Tibial nerve (tissue), 4 donors: ENCODE measurements around the gene BCDIN3D. TPM values are rescaled to one million over a fixed set of nuclear protein-coding genes. Genes with fewer than 3 reads are reported as not detected.

Experiments
- DNase-seq, 2 donors: peaks; one replicate each; pipeline ENCODE4 v3.0.0-alpha.2; 2019; ENCODE audit warnings: low spot score in 2 of 2
- H3K27ac ChIP-seq, 4 donors: fragments of 200-600 bp; sonication (generic) in 3 of 4; one replicate each; pipeline ENCODE4 v1.5.1; 2017 to 2019; ENCODE audit warnings: mild to moderate bottlenecking in 1 of 4
- H3K27me3 ChIP-seq, 2 donors: fragments of 200-600 bp; sonication (generic) in 1 of 2; one replicate each; pipeline versions ENCODE4 v1.5.1 to v1.6.0; 2017 to 2019
- H3K36me3 ChIP-seq, 3 donors: fragments of 200-600 bp; sonication (generic); one replicate each; pipeline ENCODE4 v1.5.1; 2018 to 2019
- H3K4me1 ChIP-seq, 4 donors: fragments of 200-600 bp; sonication (generic) in 3 of 4; one replicate each; pipeline ENCODE4 v1.5.1; 2017 to 2019
- H3K4me3 ChIP-seq, 4 donors: fragments of 200-600 bp; sonication (generic) in 3 of 4; one replicate each; pipeline ENCODE4 v1.5.1; 2017 to 2019; ENCODE audit warnings: mild to moderate bottlenecking in 1 of 4, moderate library complexity in 1 of 4
- H3K9me3 ChIP-seq, 4 donors: fragments of 200-600 bp; sonication (generic) in 3 of 4; one replicate each; pipeline ENCODE4 v1.5.1; 2017 to 2019
- CTCF ChIP-seq, 5 experiments: fragments of 200-600 bp in 3 of 5; fragments of 450-650 bp in 2 of 5; sonication (generic) in 3 of 5; IDR thresholded peaks; one replicate each; pipeline ENCODE4 v1.5.1; 2016 to 2019; ENCODE audit warnings: antibody characterized with exemption in 5 of 5, mild to moderate bottlenecking in 3 of 5, moderate library complexity in 2 of 5
- EP300 ChIP-seq, 2 donors: sonication (generic); formaldehyde crosslinking; IDR thresholded peaks; one replicate each; pipeline ENCODE4 v1.6.1; 2017; ENCODE audit warnings: antibody characterized with exemption in 2 of 2, mild to moderate bottlenecking in 1 of 2
- POLR2A ChIP-seq, 2 donors: fragments of 450-650 bp; IDR thresholded peaks; one replicate each; pipeline ENCODE4 v1.6.1; 2017; ENCODE audit warnings: antibody characterized with exemption in 2 of 2, mild to moderate bottlenecking in 2 of 2, moderate library complexity in 2 of 2
- WGBS, 2 donors: methylation state at CpG; one replicate each; pipeline ENCODE4 v1.1.5; 2018; 5-methylcytosine and 5-hydroxymethylcytosine counted together
- total RNA-seq, 4 donors: library from RNA; depleted of rRNA; stranded (reverse); fragments of >200 nt; gene quantifications; one replicate each; pipeline ENCODE4 v1.1.0, GENCODE V29; 2016

The BCDIN3D gene
- total RNA-seq, 4 donors from 2014 or later, result 1.2 to 4.2 (median 2.5) TPM

GRCh38 chr12:49791700-49792099 lies 51.2 kb downstream of the BCDIN3D start:
- H3K36me3 ChIP-seq, result peaks cover 0 to 90% (median 2%) of the 10 kb centered on the region in 3 donors
- H3K27me3 ChIP-seq, result no peaks in the 10 kb centered on the region
- H3K27ac ChIP-seq, result no peak overlapping the region
- peaks cover 0 to under 1% (median 0%) of the 10 kb centered on the region in 4 donors for H3K4me1 ChIP-seq
- no peak overlapping the region for H3K4me3 ChIP-seq
- TF ChIP-seq EP300 (IDR thresholded peaks at IDR 0.05) (no peak), CTCF (IDR thresholded peaks at IDR 0.05) (no peak), POLR2A (IDR thresholded peaks at IDR 0.05) (no peak)
- 73 to 85% methylated on average over 9 to 11 of the region's 23 CpGs for WGBS, 2 donors
- no peak for DNase-seq
- peaks cover 0 to 6% (median 0%) of the 10 kb centered on the region in 4 donors for H3K9me3 ChIP-seq

GRCh38 chr12:49790741-49791555 lies 52.0 kb downstream of the BCDIN3D start:
- WGBS, 2 donors, result 67 to 68% methylated on average over 22 of the region's 22 CpGs
- Histone ChIP-seq H3K27ac (no peak overlapping the region), H3K27me3 (no peaks in the 10 kb centered on the region), H3K4me3 (no peak overlapping the region), H3K9me3 (peaks cover 0 to 6% (median 0%) of the 10 kb centered on the region in 4 donors), H3K4me1 (no peaks in the 10 kb centered on the region), H3K36me3 (peaks cover 0 to 82% (median 2%) of the 10 kb centered on the region in 3 donors)
- TF ChIP-seq POLR2A (IDR thresholded peaks at IDR 0.05), result no peak
- TF ChIP-seq EP300 (IDR thresholded peaks at IDR 0.05), result no peak
- TF ChIP-seq CTCF (IDR thresholded peaks at IDR 0.05), result no peak
- no peak for DNase-seq

GRCh38 chr12:49789992-49790391 lies 52.9 kb downstream of the BCDIN3D start:
- H3K4me3 ChIP-seq, result no peak overlapping the region
- no peak for DNase-seq
- TF ChIP-seq EP300 (IDR thresholded peaks at IDR 0.05) (no peak), POLR2A (IDR thresholded peaks at IDR 0.05) (no peak), CTCF (IDR thresholded peaks at IDR 0.05) (no peak)
- no peaks in the 10 kb centered on the region for H3K27me3 ChIP-seq
- no peak overlapping the region for H3K27ac ChIP-seq
- peaks cover 0 to 6% (median 0%) of the 10 kb centered on the region in 4 donors for H3K9me3 ChIP-seq
- peaks cover 0 to under 1% (median 0%) of the 10 kb centered on the region in 4 donors for H3K4me1 ChIP-seq
- peaks cover 0 to 72% (median 2%) of the 10 kb centered on the region in 3 donors for H3K36me3 ChIP-seq
- WGBS, 2 donors, result 87 to 94% methylated on average over 3 of the region's 3 CpGs

GRCh38 chr12:49787672-49788071 lies 55.2 kb downstream of the BCDIN3D start:
- no peak overlapping the region for H3K27ac ChIP-seq
- H3K36me3 ChIP-seq, result peaks cover 0 to 49% (median 0%) of the 10 kb centered on the region in 3 donors
- peaks cover 0 to 19% (median 7%) of the 10 kb centered on the region in 4 donors for H3K4me1 ChIP-seq
- TF ChIP-seq POLR2A (IDR thresholded peaks at IDR 0.05) (no peak), CTCF (IDR thresholded peaks at IDR 0.05) (no peak), EP300 (IDR thresholded peaks at IDR 0.05) (no peak)
- no peak for DNase-seq
- no peak overlapping the region for H3K4me3 ChIP-seq
- 99 to 100% methylated on average over 2 of the region's 2 CpGs for WGBS, 2 donors
- peaks cover 0 to 6% (median 0%) of the 10 kb centered on the region in 4 donors for H3K9me3 ChIP-seq
- H3K27me3 ChIP-seq, result no peaks in the 10 kb centered on the region

Other genes starting within 250 kb of the BCDIN3D start
- under 1 TPM in 3 of 4 donors, not detected in 1; 0.42 to 0.98 (median 0.44) TPM for gene FAM186B, start 237.5 kb downstream of the BCDIN3D start, total RNA-seq
- gene PRPF40B, start 219.5 kb downstream of the BCDIN3D start, total RNA-seq, result 10 to 100 TPM; 18.1 to 36.0 (median 21.4) TPM
- 10 to 100 TPM; 48.3 to 64.2 (median 58.9) TPM for gene FMNL3, start 135.7 kb downstream of the BCDIN3D start, total RNA-seq
- 100 to 1,000 TPM; 284 to 404 (median 325) TPM for gene TMBIM6, start 101.5 kb downstream of the BCDIN3D start, total RNA-seq
- gene NCKAP5L, start 14.7 kb downstream of the BCDIN3D start, total RNA-seq, result 10 to 100 TPM; 36.1 to 70.2 (median 44.7) TPM
- 10 to 100 TPM in 3 of 4 donors, 1 to 10 TPM in 1; 6.9 to 68.6 (median 36.9) TPM for gene FAIM2, start 60.8 kb upstream of the BCDIN3D start, total RNA-seq
- not detected for gene AQP2, start 107.6 kb upstream of the BCDIN3D start, total RNA-seq
- gene AQP5, start 118.8 kb upstream of the BCDIN3D start, total RNA-seq, result under 1 TPM in 1 of 4 donors, not detected in 3; 0.21 TPM
- gene AQP6, start 129.8 kb upstream of the BCDIN3D start, total RNA-seq, result under 1 TPM in 2 of 4 donors, not detected in 2; 0.39 to 0.63 TPM
- 10 to 100 TPM in 2 of 4 donors, 1 to 10 TPM in 2; 6.3 to 15.1 (median 10.5) TPM for gene RACGAP1, start 182.4 kb upstream of the BCDIN3D start, total RNA-seq
- 1 to 10 TPM in 3 of 4 donors, not detected in 1; 1.8 to 4.2 (median 2.9) TPM for gene ASIC1, start 214.5 kb upstream of the BCDIN3D start, total RNA-seq
- gene SMARCD1, start 242.2 kb upstream of the BCDIN3D start, total RNA-seq, result 10 to 100 TPM; 45.9 to 97.2 (median 65.3) TPM